WTC11 (cell line): ENCODE data around the gene CCDC124. TPM values are rescaled to one million over a fixed set of nuclear protein-coding genes. Genes with fewer than 3 reads are reported as not detected.

Experiments
- ATAC-seq: fragments of 200-7000 bp; cut with Tn5 transposase; 2 replicates; pipeline ENCODE4 v1.10.0; 2021; ENCODE audit warnings: mild to moderate bottlenecking, moderate library complexity
- Bru-seq: library from RNA; stranded (reverse); fragments of 400-500 nt; gene quantifications from one replicate; lab custom pipeline; 2021; lab: Mats Ljungman, UMichigan
- CTCF ChIA-PET: fragments of 300-600 bp; sonication (Branson Sonifier 250); formaldehyde crosslinking; loops from one replicate; lab custom pipeline; 2021; ENCODE audit warnings: antibody characterized with exemption; lab: Charles Lee
- POLR2A ChIA-PET: fragments of 350-600 bp; sonication (Branson Sonifier 250); formaldehyde crosslinking; loops from one replicate; lab custom pipeline; 2021; ENCODE audit warnings: antibody characterized with exemption; lab: Charles Lee
- DNase-seq: peaks from one replicate; pipeline ENCODE4 v3.0.0; 2021; ENCODE audit warnings: low spot score
- H3K27ac Mint-ChIP-seq: 2 replicates; pipeline ENCODE4 v1.8.0; 2021; ENCODE audit warnings: mixed read lengths
- H3K27me3 Mint-ChIP-seq: 2 replicates; pipeline ENCODE4 v1.8.0; 2021; ENCODE audit warnings: low read depth, mild to moderate bottlenecking, moderate library complexity, mixed read lengths
- H3K36me3 Mint-ChIP-seq: 2 replicates; pipeline ENCODE4 v1.8.0; 2021; ENCODE audit warnings: mixed read lengths
- H3K4me1 Mint-ChIP-seq: 2 replicates; pipeline ENCODE4 v1.8.0; 2022; ENCODE audit warnings: mixed read lengths
- H3K4me3 Mint-ChIP-seq: 2 replicates; pipeline ENCODE4 v1.8.0; 2021; ENCODE audit warnings: mild to moderate bottlenecking, moderate library complexity, mixed read lengths
- H3K9me3 Mint-ChIP-seq: 2 replicates; pipeline ENCODE4 v1.8.0; 2021; ENCODE audit warnings: mixed read lengths
- ARID4B ChIP-seq: sonication (generic); formaldehyde crosslinking; IDR thresholded peaks from 2 replicates; pipeline ENCODE4 v1.8.0; 2023; ENCODE audit warnings: missing genetic modification reagents, mild to moderate bottlenecking, borderline replicate concordance
- ATF1 ChIP-seq: sonication (generic); formaldehyde crosslinking; IDR thresholded peaks from 2 replicates; pipeline ENCODE4 v1.8.1; 2023; ENCODE audit warnings: mild to moderate bottlenecking, moderate library complexity, missing genetic modification reagents
- CBFB ChIP-seq: sonication (generic); formaldehyde crosslinking; IDR thresholded peaks from 2 replicates; pipeline ENCODE4 v1.8.1; 2022; ENCODE audit warnings: mild to moderate bottlenecking, low read depth, missing genetic modification reagents
- CREB1 ChIP-seq: sonication (generic); formaldehyde crosslinking; IDR thresholded peaks from 2 replicates; pipeline ENCODE4 v1.8.0; 2023; ENCODE audit warnings: mild to moderate bottlenecking, missing genetic modification reagents
- CREM ChIP-seq: sonication (generic); formaldehyde crosslinking; IDR thresholded peaks from 2 replicates; pipeline ENCODE4 v1.8.1; 2022; ENCODE audit warnings: mild to moderate bottlenecking, missing genetic modification reagents, moderate library complexity
- ETV6 ChIP-seq: sonication (generic); formaldehyde crosslinking; IDR thresholded peaks from 2 replicates; pipeline ENCODE4 v1.8.1; 2022; ENCODE audit warnings: mild to moderate bottlenecking, missing genetic modification reagents
- FOXK1 ChIP-seq: sonication (generic); formaldehyde crosslinking; IDR thresholded peaks from 2 replicates; pipeline ENCODE4 v1.8.0; 2022; ENCODE audit warnings: mild to moderate bottlenecking, moderate library complexity, missing genetic modification reagents
- GABPB1 ChIP-seq: sonication (generic); formaldehyde crosslinking; IDR thresholded peaks from 2 replicates; pipeline ENCODE4 v1.8.1; 2023; ENCODE audit warnings: mild to moderate bottlenecking, missing genetic modification reagents
- KAT7 ChIP-seq: sonication (generic); formaldehyde crosslinking; IDR thresholded peaks from 2 replicates; pipeline ENCODE4 v1.8.1; 2023; ENCODE audit warnings: missing genetic modification reagents, mild to moderate bottlenecking, borderline replicate concordance
- NFATC4 ChIP-seq: fragments of 250-450 bp; sonication (Bioruptor Pico); IDR thresholded peaks from 2 replicates; pipeline ENCODE4 v1.9.0; 2021; ENCODE audit warnings: mild to moderate bottlenecking
- SMAD3 ChIP-seq: sonication (generic); formaldehyde crosslinking; IDR thresholded peaks from 2 replicates; pipeline ENCODE4 v1.8.0; 2022; ENCODE audit warnings: missing genetic modification reagents, mild to moderate bottlenecking, borderline replicate concordance
- SP1 ChIP-seq: sonication (generic); formaldehyde crosslinking; conservative IDR thresholded peaks from 2 replicates; pipeline ENCODE4 v1.8.1; 2022; ENCODE audit warnings: missing genetic modification reagents
- ZBTB43 ChIP-seq: sonication (generic); formaldehyde crosslinking; IDR thresholded peaks from 2 replicates; pipeline ENCODE4 v1.8.1; 2023; ENCODE audit warnings: mild to moderate bottlenecking, missing genetic modification reagents
- ZMAT4 ChIP-seq: fragments of 250-450 bp; sonication (Bioruptor Pico); IDR thresholded peaks from 2 replicates; pipeline ENCODE4 v1.9.0; 2021; ENCODE audit warnings: mild to moderate bottlenecking
- ZNF671 ChIP-seq: fragments of 250-450 bp; sonication (Bioruptor Pico); IDR thresholded peaks from 2 replicates; pipeline ENCODE4 v1.8.0; 2021; ENCODE audit warnings: mild to moderate bottlenecking
- long read RNA-seq, 3 experiments: library from RNA in 1 of 3; library from capped mRNA in 1 of 3; library from polyadenylated mRNA in 1 of 3; unstranded in 2 of 3; stranded (forward) in 1 of 3; transcript quantifications; one replicate each; pipeline ENCODE4 v2.0.0, GENCODE V29; 2021
- total RNA-seq: library from RNA; stranded (reverse); gene quantifications from 3 replicates; pipeline ENCODE4 v1.2.3, GENCODE V29; 2021
- TF ChIP-seq, protein P1 (sequence below): sonication (generic); formaldehyde crosslinking; IDR thresholded peaks from 2 replicates; pipeline ENCODE4 v1.8.0; 2022; ENCODE audit warnings: mild to moderate bottlenecking, missing genetic modification reagents
- TF ChIP-seq, protein P2 (sequence below): sonication (generic); formaldehyde crosslinking; IDR thresholded peaks from 2 replicates; pipeline ENCODE4 v1.8.1; 2022; ENCODE audit warnings: mild to moderate bottlenecking, moderate library complexity, missing genetic modification reagents
- TF ChIP-seq, protein P3 (sequence below): fragments of 250-450 bp; sonication (Bioruptor Pico); IDR thresholded peaks from 2 replicates; pipeline ENCODE4 v1.8.0; 2021; ENCODE audit warnings: mild to moderate bottlenecking
- TF ChIP-seq, protein P4 (sequence below): sonication (generic); formaldehyde crosslinking; IDR thresholded peaks from 2 replicates; pipeline ENCODE4 v1.8.1; 2022; ENCODE audit warnings: missing genetic modification reagents, borderline replicate concordance

CCDC124 gene, protein sequence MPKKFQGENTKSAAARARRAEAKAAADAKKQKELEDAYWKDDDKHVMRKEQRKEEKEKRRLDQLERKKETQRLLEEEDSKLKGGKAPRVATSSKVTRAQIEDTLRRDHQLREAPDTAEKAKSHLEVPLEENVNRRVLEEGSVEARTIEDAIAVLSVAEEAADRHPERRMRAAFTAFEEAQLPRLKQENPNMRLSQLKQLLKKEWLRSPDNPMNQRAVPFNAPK
- total RNA-seq (152 to 159 TPM (median 156 TPM) in 3 replicates), Bru-seq, nascent RNA (percentile 72 among the genes with signal in this experiment)
- long read RNA-seq, experiment 1, transcript CCDC124-201 (5 exons, 938 nt) = major isoform, 277 of 421 reads
- long read RNA-seq, experiment 1, transcript CCDC124-203 (5 exons, 1,055 nt) = minor isoform, 6 of 421 reads
- long read RNA-seq, experiment 1, partial matches to known transcripts = 115 of 421 reads
- long read RNA-seq, experiment 1, other reads (novel, unspliced or antisense) = 23 of 421 reads
- long read RNA-seq, experiment 2, transcript CCDC124-201 (5 exons, 938 nt) = major isoform, 17 of 155 reads
- long read RNA-seq, experiment 2, partial matches to known transcripts = 115 of 155 reads
- long read RNA-seq, experiment 2, other reads (novel, unspliced or antisense) = 22 of 155 reads
- long read RNA-seq, experiment 3, transcript CCDC124-201 (5 exons, 938 nt) = major isoform, 265 of 330 reads
- long read RNA-seq, experiment 3, partial matches to known transcripts = 46 of 330 reads
- long read RNA-seq, experiment 3, other reads (novel, unspliced or antisense) = 18 of 330 reads

GRCh38 chr19:17932485-17933338 is at the start of gene CCDC124:
Gene CCDC124 (plus strand): TSS chr19:17933015. CDS start chr19:17936421, 3,406 bp downstream.
- ChIA-PET POLR2A (interaction anchor here (0.5 to 2.7 kb wide), 16 partner anchors 10 to 360 kb away, joined by 3 to 41 read pairs (median 6); partner anchors contain the start of genes RPL18A and SLC5A5), CTCF (interaction anchor here (0.6 to 10.5 kb wide), 45 partner anchors 11 to 436 kb away, joined by 3 to 201 read pairs (median 5); partner anchors contain the start of genes ARRDC2, KCNN1, PIK3R2 and RPL18A)
- DNase-seq (peak; percentile 94), ATAC-seq (peak; percentile 85)
- peak within 1 kb of the TSS; percentile 99 for H3K27ac Mint-ChIP-seq
- H3K4me1 Mint-ChIP-seq = peaks cover 15% of the 10 kb centered on the region
- no peaks in the 10 kb centered on the region; the same call in 1 of the 2 replicates for H3K27me3 Mint-ChIP-seq
- H3K4me3 Mint-ChIP-seq = peak within 1 kb of the TSS; percentile 88
- H3K9me3 Mint-ChIP-seq = no peaks in the 10 kb centered on the region
- H3K36me3 Mint-ChIP-seq = 0 out of 2 replicates have a peak, but pooled peaks cover 2% of the 10 kb centered on the region
- TF ChIP-seq ARID4B = peak; percentile 55; the same call in 1 of the 2 replicates
- TF ChIP-seq ZNF671 (CRISPR knock-in tag) = no peak
- TF ChIP-seq ETV6 = peak; percentile 89
- TF ChIP-seq SP1 (CRISPR knock-in tag) = peak; percentile 64
- no peak for TF ChIP-seq CBFB (CRISPR knock-in tag)
- TF ChIP-seq, protein P1, sequence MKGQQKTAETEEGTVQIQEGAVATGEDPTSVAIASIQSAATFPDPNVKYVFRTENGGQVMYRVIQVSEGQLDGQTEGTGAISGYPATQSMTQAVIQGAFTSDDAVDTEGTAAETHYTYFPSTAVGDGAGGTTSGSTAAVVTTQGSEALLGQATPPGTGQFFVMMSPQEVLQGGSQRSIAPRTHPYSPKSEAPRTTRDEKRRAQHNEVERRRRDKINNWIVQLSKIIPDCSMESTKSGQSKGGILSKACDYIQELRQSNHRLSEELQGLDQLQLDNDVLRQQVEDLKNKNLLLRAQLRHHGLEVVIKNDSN = peak; percentile 95
- peak; percentile 88; the same call in 1 of the 2 replicates for TF ChIP-seq ATF1
- TF ChIP-seq ZBTB43 (CRISPR knock-in tag) = peak; percentile 35; the same call in 1 of the 2 replicates
- TF ChIP-seq, protein P2, sequence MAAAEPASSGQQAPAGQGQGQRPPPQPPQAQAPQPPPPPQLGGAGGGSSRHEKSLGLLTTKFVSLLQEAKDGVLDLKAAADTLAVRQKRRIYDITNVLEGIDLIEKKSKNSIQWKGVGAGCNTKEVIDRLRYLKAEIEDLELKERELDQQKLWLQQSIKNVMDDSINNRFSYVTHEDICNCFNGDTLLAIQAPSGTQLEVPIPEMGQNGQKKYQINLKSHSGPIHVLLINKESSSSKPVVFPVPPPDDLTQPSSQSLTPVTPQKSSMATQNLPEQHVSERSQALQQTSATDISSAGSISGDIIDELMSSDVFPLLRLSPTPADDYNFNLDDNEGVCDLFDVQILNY (CRISPR knock-in tag) = 0 out of 2 replicates have a peak, but pooled peaks have one; percentile 26
- peak; percentile 69; the same call in 1 of the 2 replicates for TF ChIP-seq NFATC4
- 0 out of 2 replicates have a peak, but pooled peaks have one; percentile 45 for TF ChIP-seq FOXK1 (CRISPR knock-in tag)
- TF ChIP-seq KAT7 = no peak
- TF ChIP-seq, protein P3, sequence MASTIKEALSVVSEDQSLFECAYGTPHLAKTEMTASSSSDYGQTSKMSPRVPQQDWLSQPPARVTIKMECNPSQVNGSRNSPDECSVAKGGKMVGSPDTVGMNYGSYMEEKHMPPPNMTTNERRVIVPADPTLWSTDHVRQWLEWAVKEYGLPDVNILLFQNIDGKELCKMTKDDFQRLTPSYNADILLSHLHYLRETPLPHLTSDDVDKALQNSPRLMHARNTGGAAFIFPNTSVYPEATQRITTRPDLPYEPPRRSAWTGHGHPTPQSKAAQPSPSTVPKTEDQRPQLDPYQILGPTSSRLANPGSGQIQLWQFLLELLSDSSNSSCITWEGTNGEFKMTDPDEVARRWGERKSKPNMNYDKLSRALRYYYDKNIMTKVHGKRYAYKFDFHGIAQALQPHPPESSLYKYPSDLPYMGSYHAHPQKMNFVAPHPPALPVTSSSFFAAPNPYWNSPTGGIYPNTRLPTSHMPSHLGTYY (CRISPR knock-in tag) = 0 out of 2 replicates have a peak, but pooled peaks have one; percentile 24
- TF ChIP-seq, protein P4, sequence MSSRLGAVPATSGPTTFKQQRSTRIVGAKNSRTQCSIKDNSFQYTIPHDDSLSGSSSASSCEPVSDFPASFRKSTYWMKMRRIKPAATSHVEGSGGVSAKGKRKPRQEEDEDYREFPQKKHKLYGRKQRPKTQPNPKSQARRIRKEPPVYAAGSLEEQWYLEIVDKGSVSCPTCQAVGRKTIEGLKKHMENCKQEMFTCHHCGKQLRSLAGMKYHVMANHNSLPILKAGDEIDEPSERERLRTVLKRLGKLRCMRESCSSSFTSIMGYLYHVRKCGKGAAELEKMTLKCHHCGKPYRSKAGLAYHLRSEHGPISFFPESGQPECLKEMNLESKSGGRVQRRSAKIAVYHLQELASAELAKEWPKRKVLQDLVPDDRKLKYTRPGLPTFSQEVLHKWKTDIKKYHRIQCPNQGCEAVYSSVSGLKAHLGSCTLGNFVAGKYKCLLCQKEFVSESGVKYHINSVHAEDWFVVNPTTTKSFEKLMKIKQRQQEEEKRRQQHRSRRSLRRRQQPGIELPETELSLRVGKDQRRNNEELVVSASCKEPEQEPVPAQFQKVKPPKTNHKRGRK (CRISPR knock-in tag) = no peak
- 0 out of 2 replicates have a peak, but pooled peaks have one; percentile 61 for TF ChIP-seq SMAD3
- no peak for TF ChIP-seq ZMAT4
- TF ChIP-seq CREM (CRISPR knock-in tag) = peak; percentile 99
- peak; percentile 10 for TF ChIP-seq GABPB1 (CRISPR knock-in tag)
- TF ChIP-seq CREB1 (CRISPR knock-in tag) = 0 out of 2 replicates have a peak, but pooled peaks have one; percentile 73
